T-helper 1 cell treated with Interleukin-12 subunit alpha and Interleukin-12 subunit beta and Interleukin-4 antibody, amounts not matched to agents 30 μg/mL and 1 μg/mL, for 36 hours (primary cell): ENCODE measurements around the gene KLHL14.
"Not testable (repeated sequence)": the region's sequence is repeated elsewhere in the genome, so short reads cannot be mapped to it uniquely, and the experiment has no call there.

Source experiments
- H3K27ac Mint-ChIP-seq: one replicate; pipeline ENCODE4 v1.8.0; 2021; ENCODE audit warnings: mild to moderate bottlenecking, mixed read lengths
- H3K27me3 Mint-ChIP-seq: one replicate; pipeline ENCODE4 v1.8.0; 2021; ENCODE audit warnings: low read depth, mixed read lengths
- H3K36me3 Mint-ChIP-seq: one replicate; pipeline ENCODE4 v1.8.0; 2021; ENCODE audit warnings: low read depth, mixed read lengths
- H3K4me1 Mint-ChIP-seq: one replicate; pipeline ENCODE4 v1.8.0; 2021; ENCODE audit warnings: low read depth, mixed read lengths
- H3K4me3 Mint-ChIP-seq: one replicate; pipeline ENCODE4 v1.8.0; 2021; ENCODE audit warnings: mild to moderate bottlenecking, moderate library complexity, mixed read lengths
- H3K9me3 Mint-ChIP-seq: one replicate; pipeline ENCODE4 v1.8.0; 2021; ENCODE audit warnings: mixed read lengths

The KLHL14 gene

DNA sequence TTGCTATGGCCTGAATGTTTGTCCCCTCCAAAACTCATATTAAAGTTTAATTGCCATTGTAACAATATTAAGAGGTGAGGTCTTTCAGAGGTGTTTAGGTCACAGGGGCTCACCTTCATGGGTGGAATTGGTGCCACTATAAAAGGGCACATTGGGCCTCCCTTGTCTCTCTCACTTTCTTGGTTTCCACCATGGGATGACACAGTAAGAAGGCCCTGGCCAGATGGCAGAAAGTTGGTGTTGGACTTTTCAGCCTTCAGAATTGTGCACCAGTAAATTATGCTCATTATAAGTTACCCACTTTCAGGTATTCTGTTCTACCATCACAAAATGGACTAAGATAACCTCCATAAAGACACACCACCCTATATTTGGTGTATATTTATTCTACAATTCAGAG, 102.1 kb downstream of the KLHL14 start:
- no peaks in the 10 kb centered on the region for H3K9me3 Mint-ChIP-seq
- H3K4me1 Mint-ChIP-seq: no peaks in the 10 kb centered on the region
- H3K27ac Mint-ChIP-seq: no peak overlapping the region
- peaks cover 4% of the 10 kb centered on the region for H3K27me3 Mint-ChIP-seq
- no peaks in the 10 kb centered on the region for H3K36me3 Mint-ChIP-seq
- H3K4me3 Mint-ChIP-seq: no peak overlapping the region

- H3K27ac Mint-ChIP-seq: no peak overlapping the region
- no peaks in the 10 kb centered on the region for H3K9me3 Mint-ChIP-seq
- H3K36me3 Mint-ChIP-seq: no peaks in the 10 kb centered on the region
- no peak overlapping the region for H3K4me3 Mint-ChIP-seq
- H3K4me1 Mint-ChIP-seq: no peaks in the 10 kb centered on the region
- H3K27me3 Mint-ChIP-seq: peaks cover 4% of the 10 kb centered on the region
These were observed 103.2 kb downstream of the KLHL14 start for GRCh38 chr18:32669549-32670165.

DNA sequence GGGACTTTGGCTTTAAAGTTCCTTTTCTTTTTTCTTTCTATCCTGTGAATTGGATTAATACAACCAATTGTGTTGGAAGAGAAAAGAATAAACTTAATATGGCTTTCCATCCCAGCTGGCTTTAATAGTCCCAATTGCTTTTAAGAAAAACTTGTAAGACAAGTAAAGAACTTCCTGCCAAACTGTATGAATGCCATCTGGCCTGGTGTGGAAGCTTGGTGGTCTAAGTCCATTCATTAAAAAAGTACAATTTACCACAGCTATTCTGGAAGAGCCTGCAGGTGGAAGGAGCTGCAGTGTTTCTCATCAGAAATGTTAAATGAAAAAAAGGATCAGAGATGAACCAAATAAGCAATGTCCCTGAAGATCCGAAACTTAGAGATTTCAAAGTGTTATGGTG, 103.9 kb downstream of the KLHL14 start:
- H3K36me3 Mint-ChIP-seq: no peaks in the 10 kb centered on the region
- no peaks in the 10 kb centered on the region for H3K4me1 Mint-ChIP-seq
- H3K9me3 Mint-ChIP-seq: no peaks in the 10 kb centered on the region
- no peak overlapping the region for H3K27ac Mint-ChIP-seq
- no peaks in the 10 kb centered on the region for H3K27me3 Mint-ChIP-seq
- no peak overlapping the region for H3K4me3 Mint-ChIP-seq

DNA sequence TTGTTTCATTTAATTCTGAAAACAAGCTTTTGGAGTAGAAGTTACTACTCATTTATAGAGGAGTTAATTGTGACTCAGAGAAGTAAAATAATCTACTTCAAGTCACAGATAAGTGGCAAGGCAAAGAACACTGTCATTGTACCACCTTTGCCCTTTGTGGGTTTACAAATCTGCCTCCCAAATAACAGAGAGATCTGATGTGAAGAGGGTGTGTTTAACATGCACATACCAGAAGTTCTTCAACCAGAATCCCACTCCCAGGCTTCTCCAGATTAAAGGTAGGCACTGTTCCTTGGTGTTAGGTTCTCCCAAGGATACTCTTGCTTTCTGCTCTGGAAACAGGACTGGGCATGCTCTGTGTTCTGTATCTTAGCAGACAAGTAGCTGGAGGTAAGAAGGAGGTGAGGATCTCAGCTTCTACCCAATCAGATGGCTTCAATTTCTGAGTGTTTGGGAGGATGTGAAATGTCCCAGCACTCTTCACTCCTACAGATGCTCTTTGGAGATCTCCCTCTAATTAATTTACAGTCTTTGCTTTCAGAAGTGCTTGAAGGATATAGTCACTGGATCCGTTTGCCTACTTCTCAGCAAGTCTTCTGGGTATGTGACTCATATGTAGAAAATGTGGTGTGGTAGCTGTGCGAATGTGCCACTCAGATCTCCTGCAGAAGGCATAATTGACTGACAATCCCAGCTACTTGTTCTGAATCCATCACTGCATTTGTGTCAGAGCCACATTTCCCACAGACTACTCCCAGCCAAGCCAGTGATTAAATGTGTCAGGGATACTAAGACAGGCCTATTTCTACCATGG, 111.1 kb downstream of the KLHL14 start:
- H3K27me3 Mint-ChIP-seq: no peaks in the 10 kb centered on the region
- no peak overlapping the region for H3K4me3 Mint-ChIP-seq
- H3K4me1 Mint-ChIP-seq: no peaks in the 10 kb centered on the region
- H3K27ac Mint-ChIP-seq: no peak overlapping the region
- no peaks in the 10 kb centered on the region for H3K36me3 Mint-ChIP-seq
- no peaks in the 10 kb centered on the region for H3K9me3 Mint-ChIP-seq

DNA sequence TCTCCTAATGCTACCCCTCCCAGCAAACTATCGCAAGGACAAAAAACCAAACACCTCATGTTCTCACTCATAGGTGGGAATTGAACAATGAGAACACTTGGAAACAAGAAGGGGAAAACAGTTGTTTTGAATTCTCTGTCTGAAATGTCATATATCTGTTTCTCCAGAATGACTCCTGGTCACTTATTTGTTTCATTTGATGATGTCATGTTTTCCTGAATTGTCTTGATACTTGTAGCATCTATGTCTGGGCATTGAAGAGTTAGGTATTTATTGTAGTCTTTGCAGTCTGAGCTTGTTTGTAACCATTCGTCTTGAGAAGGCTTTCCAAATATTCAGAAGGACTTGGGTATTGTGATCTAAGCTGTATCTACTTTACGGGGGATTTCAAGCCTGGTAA, 118.3 kb downstream of the KLHL14 start:
- not testable (repeated sequence) for H3K9me3 Mint-ChIP-seq, H3K27me3 Mint-ChIP-seq, H3K36me3 Mint-ChIP-seq, H3K27ac Mint-ChIP-seq, H3K4me1 Mint-ChIP-seq, H3K4me3 Mint-ChIP-seq

- not testable (repeated sequence) for H3K27me3 Mint-ChIP-seq, H3K27ac Mint-ChIP-seq, H3K4me3 Mint-ChIP-seq, H3K9me3 Mint-ChIP-seq, H3K36me3 Mint-ChIP-seq, H3K4me1 Mint-ChIP-seq
These were observed 135.2 kb downstream of the KLHL14 start for GRCh38 chr18:32637659-32638058.

- no peaks in the 10 kb centered on the region for H3K36me3 Mint-ChIP-seq
- H3K4me1 Mint-ChIP-seq: no peaks in the 10 kb centered on the region
- no peak overlapping the region for H3K27ac Mint-ChIP-seq
- H3K4me3 Mint-ChIP-seq: no peak overlapping the region
- no peaks in the 10 kb centered on the region for H3K9me3 Mint-ChIP-seq
- no peaks in the 10 kb centered on the region for H3K27me3 Mint-ChIP-seq
These were observed 135.6 kb downstream of the KLHL14 start for GRCh38 chr18:32637226-32637625.

GRCh38 chr18:32634876-32635431, 137.9 kb downstream of the KLHL14 start:
- Mint-ChIP-seq H3K4me3 (no peak overlapping the region), H3K27me3 (no peaks in the 10 kb centered on the region), H3K9me3 (no peaks in the 10 kb centered on the region), H3K4me1 (no peaks in the 10 kb centered on the region), H3K27ac (no peak overlapping the region), H3K36me3 (no peaks in the 10 kb centered on the region)

DNA sequence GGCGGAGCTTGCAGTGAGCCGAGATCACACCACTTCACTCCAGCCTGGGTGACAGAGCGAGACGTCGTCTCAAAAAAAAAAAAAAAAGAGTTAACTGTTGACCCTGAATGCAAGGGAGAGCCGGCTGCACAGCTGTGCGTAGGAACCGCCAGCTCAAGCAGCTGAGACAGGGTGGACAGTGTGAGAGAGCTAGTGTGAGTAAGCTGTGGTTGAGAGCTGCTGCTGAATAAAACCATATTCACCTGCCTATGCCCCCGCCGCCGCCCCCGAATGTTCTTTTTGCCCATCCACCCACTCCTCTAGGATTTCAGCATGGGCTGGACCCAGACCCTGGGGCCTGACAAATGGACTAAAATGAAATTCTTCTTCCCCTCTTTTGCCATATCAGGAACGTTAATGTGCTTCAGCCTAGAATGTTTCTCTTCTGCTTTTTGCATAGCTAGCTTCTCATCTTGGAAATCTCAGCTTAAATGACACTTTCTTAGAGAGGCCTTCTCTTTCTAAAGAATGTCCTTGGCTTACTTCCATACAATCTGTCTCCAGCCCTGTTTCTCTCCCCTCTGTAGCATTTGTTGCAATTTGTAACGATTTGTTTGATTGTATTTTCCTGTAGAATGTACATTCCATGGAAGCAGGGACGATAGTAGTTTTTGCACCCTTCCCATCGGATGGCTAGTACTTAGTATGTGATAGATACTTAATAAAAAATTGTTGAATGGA, 142.7 kb downstream of the KLHL14 start:
- Mint-ChIP-seq H3K4me3 (no peak overlapping the region), H3K36me3 (no peaks in the 10 kb centered on the region), H3K27ac (no peak overlapping the region)

GRCh38 chr18:32629292-32629691, 143.5 kb downstream of the KLHL14 start:
- Mint-ChIP-seq H3K27me3 (no peaks in the 10 kb centered on the region), H3K4me3 (no peak overlapping the region), H3K9me3 (no peaks in the 10 kb centered on the region), H3K36me3 (no peaks in the 10 kb centered on the region), H3K4me1 (no peaks in the 10 kb centered on the region), H3K27ac (no peak overlapping the region)

More for the DNA sequence above, 142.7 kb downstream of the KLHL14 start:
- Mint-ChIP-seq H3K4me1 (no peaks in the 10 kb centered on the region), H3K27me3 (no peaks in the 10 kb centered on the region), H3K9me3 (no peaks in the 10 kb centered on the region)

DNA sequence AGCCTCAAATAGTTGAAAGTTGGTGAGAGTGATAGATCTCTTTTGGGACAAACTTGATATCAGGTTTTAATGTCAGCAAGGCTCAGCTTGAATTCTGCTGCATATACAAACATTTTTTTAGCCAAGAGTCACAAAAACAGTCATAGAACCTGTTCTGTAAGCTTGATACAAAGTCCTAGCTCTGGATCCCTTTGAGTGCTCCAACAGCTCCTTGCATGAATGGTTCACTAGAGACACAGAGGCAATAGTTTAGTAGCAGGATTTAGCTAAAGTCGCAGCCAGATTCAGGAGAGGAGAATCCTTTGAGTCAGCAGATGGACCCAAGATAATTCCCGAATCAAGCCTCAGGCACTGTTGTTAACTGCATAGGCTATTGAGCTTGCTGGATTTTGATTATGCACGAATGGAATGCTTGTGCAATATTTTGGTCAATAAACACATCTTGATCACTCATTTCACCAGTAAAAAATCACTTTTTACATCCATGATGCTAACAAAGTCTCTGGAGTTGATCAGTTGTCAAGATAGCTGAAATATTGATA, 148.6 kb downstream of the KLHL14 start:
- no peaks in the 10 kb centered on the region for H3K36me3 Mint-ChIP-seq
- H3K9me3 Mint-ChIP-seq: no peaks in the 10 kb centered on the region
- no peaks in the 10 kb centered on the region for H3K4me1 Mint-ChIP-seq
- no peak overlapping the region for H3K4me3 Mint-ChIP-seq
- H3K27ac Mint-ChIP-seq: no peak overlapping the region
- no peaks in the 10 kb centered on the region for H3K27me3 Mint-ChIP-seq

DNA sequence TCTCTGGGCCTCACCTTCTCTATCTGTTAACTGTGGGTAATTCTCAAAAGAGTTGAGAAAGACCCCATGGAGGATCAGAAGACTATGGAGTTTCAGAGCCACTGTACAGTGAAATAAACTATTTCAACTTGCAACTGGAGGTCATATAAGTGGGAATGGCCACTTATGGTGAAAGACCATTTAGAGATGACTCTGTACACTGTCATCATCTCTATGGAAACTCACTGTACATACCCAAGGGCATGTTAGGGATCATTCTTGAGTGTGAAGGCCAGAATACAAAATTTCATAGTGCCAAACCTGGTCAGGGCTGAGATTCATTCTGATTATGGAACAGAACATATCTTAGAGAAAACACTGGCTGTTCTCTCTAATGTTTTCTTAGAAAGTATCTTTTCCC, 149.3 kb downstream of the KLHL14 start:
- Mint-ChIP-seq H3K36me3 (no peaks in the 10 kb centered on the region), H3K4me1 (no peaks in the 10 kb centered on the region), H3K9me3 (no peaks in the 10 kb centered on the region), H3K27ac (no peak overlapping the region), H3K4me3 (no peak overlapping the region), H3K27me3 (no peaks in the 10 kb centered on the region)
